NCI-H2081 (cell line): ENCODE results near the gene NAP1L4.

Experiments
- DNase-seq, 2 experiments: peaks; one replicate each; lab custom pipeline; 2025; lab: John Stamatoyannopoulos, UW

Gene NAP1L4

DNA sequence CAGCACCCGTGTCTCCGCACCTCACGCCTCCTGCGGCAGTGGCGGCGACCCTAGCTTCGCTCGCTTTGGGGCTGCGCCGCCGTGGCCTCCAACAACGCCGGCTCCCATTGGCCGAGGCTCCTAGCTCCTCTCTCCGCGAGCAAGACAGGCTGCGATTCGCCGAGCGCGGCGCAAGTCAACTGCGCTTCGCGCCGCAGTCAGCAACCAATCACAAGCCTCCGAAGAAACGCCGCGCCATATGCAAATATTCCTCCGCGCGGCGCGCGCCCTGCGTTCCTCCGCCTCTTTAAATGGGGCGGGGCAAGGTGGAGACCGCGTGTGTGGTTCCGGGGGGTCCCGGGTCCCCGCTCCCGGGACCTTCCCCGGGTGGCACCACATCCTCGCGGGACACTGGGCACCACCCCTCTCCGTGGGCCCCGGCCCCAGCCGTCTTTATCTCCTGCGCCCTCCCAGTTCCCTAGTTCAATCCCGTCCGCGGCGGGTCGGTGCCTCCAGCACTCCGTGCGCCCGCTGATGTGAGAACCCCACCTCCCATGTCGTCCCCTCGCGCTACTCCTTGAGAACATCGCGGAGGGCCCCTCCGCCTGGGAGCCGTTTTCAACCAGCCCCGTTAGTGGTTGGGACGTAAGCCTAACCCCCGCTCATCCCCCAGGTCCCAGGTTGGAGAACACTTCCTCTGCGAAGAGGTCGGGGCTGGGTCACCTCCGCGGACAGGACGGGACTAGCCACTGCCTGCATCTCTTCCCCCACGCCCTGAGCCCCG is at the start of gene NAP1L4:
Gene NAP1L4 (minus strand): TSS at position 96 of the 763 bp plus-strand sequence. CDS start 13,109 bp downstream, outside the sequence.
- peak; percentile 96 to 98 for DNase-seq

DNA sequence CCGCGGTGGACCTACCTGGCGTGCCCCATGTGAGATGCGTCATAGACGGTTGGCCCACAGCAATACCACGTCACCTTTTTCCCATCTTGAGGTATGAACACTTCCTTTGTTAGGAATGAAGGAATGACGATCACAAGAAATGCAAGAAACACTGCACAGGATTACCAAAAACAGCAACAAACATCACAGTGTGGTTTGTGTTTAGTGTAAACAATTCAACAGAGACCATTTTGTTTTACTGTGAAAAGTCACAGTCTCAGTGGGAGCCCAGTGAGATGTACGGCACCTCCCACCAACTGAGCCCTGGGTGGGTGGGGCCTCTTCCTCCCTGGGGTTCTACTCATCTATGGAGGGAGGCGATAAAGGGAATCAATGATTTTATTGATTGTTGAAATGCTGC is 48.8 kb upstream of the NAP1L4 start:
- DNase-seq = no peak

- no peak for DNase-seq
These were observed 45.8 kb upstream of the NAP1L4 start for GRCh38 chr11:3037945-3038271.

- DNase-seq = peak; percentile 41 to 59
These were observed 45.2 kb upstream of the NAP1L4 start for GRCh38 chr11:3037040-3037944.

- no peak for DNase-seq
These were observed 44.3 kb upstream of the NAP1L4 start for GRCh38 chr11:3036419-3036818.

DNA sequence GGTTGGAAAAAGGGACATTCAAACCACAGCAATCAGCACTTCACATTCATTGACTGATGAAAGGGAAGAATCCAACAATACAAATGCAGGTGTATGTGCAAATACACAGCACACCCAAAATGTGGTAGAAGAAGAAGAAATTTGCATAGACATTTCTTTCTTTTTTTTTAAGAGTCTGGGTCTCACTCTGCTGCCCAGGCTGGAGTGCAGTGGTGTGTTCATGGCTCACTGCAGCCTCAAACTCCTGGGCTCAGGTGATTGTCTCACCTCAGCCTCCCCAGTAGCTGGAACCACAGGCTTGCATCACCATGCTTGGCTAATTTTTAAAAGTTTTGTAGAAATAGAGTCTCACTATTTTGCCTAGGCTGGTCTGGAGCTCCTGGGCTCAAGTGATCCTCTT is 43.2 kb upstream of the NAP1L4 start:
- no peak for DNase-seq

DNA sequence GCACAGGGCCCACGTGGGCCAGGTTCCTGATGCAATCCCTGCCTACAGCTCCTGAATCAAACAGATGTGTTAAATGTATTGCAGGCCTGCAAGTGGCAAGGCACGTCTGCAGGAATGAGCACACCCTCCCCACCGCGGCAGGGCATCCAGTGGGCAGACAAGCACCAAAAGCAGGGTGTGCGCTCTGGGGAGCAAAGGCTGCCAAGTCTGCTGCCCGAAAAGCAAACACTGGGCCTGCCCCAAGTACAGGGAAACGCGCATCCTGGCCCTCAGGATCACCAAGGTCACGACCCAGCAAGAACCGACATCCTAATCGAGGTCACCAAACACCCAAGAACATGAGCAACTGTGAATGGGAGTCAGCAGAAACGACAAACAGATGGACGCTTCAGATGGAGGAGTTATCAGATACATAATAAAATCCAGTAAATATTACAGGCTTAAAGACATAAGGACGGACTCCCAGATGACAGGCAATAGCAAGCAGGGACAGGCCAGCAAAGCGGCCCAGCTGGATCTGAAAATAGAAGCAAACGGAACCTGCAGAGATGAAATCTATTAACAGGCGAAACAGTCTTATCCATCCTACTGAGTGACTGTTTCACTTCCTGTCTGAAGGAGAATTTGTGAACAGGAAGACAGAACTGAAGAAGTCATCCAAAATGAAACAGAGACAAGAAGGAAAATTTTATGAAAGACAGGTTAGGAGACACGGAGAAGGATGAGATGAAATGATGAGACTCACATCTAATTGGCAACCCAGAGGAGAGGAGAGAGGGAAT is 38.4 kb upstream of the NAP1L4 start:
- no peak for DNase-seq

GRCh38 chr11:3028813-3029212 is 36.7 kb upstream of the NAP1L4 start:
- DNase-seq = no peak

- no peak for DNase-seq
These were observed 34.7 kb upstream of the NAP1L4 start for GRCh38 chr11:3026803-3027202.

GRCh38 chr11:3022982-3023381 is 30.9 kb upstream of the NAP1L4 start:
- DNase-seq = no peak

DNA sequence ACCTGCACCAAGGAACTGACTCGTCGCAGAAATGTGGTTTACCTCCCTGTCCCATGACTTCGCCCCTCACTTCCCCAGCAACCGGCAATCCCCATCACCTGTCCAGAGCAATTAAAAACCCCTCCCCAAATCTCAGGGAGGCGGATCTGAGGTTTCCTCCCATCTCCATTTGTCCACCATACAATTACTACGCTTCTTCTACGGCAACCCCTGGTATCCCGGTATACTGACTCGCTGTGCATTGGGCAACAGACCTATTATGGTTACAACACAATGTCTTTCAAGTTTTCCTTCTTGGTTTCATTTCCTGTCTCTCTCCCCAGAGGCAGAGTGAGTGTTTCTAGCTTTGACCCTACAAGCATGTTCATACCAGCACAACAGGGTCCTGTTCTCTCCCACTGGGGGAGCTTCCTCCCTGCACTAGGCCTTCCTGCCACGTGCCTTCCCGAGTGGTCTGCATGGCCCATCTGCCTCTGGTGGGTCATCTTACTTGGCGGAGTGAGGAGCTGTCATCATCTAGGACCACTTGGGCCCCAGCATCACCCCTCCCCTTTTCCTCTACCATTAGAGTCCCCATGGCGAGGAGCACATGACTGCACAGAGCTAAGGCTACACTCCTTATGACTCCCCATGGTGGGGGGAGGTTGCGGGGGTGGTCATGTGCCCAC is 30.3 kb upstream of the NAP1L4 start:
- DNase-seq = no peak

GRCh38 chr11:3021125-3021524 is 29.0 kb upstream of the NAP1L4 start:
- DNase-seq = peak; percentile 22 to 48

- no peak for DNase-seq
These were observed 27.9 kb upstream of the NAP1L4 start for GRCh38 chr11:3020011-3020410.

GRCh38 chr11:3018596-3018995 is 26.5 kb upstream of the NAP1L4 start:
- no peak for DNase-seq

GRCh38 chr11:3016861-3017260 is 24.7 kb upstream of the NAP1L4 start:
- DNase-seq = no peak

- DNase-seq = no peak
These were observed 23.7 kb upstream of the NAP1L4 start for GRCh38 chr11:3015796-3016195.

DNA sequence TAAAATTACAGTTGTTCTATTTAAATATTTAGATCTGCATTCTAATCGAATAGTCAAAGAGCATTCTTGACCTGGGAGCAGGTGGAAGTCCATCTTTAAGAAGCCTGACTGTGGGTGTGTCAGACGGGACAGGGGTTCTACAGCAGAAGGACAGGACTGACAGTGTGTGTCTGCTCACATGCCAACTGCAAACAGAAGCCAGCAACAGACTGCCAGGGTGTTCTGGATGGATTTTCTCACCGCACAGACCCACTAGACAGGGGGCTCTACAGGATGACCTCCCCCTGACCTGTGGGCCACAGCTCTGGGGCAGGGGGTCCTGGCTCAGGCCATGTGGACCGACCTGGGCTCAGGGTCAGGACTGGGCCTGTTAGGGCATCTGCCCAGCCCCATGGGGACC is 22.8 kb upstream of the NAP1L4 start:
- no peak for DNase-seq

DNA sequence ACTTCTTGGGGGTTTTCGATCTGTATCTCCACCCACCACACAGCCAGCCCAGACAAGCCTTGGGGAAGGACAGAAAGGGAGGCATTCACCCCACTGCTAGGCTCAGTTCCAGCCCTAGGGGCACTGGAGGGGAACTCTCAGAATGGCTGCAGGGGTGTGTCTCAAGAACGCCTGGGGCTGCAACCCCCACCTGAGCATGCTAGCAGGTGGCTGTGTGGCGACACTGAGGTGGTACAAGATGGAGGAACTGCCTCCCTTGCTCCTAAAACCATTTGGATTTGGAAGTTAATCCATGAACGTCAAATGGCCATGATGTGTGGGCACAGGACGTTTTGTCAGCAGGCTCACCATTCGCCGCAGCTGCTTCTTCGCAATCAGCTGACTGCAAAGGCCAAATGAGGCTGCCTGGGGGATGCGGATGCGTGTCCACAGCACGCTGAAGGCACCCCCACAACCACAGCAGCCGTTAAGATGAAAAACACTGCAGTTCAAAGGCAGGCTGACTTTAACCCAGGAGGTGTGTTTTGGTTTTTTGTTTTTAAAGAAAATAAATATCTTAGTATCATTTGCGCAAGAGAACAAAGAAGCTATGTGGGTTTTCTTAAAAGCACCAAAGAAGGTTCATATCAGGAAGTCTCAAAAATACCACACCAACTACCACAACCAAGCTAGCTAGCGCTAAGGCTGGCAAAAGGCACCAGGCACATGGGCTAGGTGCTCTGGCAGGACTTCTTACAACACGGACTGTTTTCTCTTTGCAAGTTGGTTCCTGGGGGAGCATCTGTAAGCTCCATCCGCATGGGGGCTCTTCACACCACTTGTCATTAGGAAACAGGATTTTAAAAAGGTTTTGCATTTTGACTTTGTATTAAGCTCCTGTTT is 22.2 kb upstream of the NAP1L4 start:
- DNase-seq = no peak

DNA sequence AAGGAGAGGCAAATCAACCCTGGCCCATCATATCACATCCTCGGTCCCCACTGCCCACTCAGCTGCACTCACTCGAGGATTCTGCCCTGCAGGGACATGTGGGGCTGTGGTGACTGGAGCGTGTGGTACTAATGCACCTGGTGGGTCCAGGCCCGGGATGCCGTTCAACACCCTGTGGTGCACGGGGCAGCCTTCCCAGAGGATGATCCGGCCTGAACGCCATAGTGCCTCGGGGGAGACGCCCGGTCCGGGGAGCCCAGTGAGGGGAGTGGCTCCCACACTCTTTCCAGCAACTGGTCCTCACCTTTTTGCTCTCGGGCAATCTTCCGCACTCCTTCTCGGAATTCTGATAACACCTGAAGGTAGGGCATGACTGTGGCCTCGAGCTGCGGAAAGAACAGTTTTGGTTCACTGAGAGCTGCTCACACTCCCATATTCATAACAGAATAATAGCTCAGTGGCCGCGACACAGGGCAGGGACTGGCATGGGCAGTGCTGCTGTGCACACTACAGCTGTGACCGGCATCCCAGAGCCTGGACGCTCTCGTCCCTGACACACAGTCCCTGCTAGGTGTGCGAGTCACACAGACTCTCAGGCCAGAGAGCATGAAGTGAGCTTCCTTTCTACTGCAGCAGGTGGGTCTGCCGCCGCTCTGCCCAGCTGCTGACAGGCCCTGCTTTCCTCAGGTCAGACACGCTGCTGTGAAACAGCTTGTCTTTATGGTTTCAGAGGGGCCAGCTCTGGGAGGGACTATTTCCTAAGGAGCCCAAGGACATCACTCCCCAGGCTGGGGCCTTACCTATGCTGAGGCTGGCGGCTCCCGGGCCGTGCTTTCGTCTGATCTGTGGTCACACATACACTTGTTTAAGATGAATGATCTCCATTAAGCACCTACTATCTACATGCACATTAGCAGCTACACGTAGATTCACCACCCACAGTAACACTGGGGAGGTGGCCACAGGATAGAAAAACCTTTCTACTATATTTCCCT is 20.1 kb upstream of the NAP1L4 start:
- DNase-seq = no peak
